Epithelial cell of prostate (primary cell): ENCODE data around the gene NUDT2.

Experiments
- DNase-seq: peaks from one replicate; pipeline ENCODE4 v3.0.0-alpha.2; 2011; ENCODE audit warnings: low read depth, low spot score
- H3K27ac ChIP-seq: fragments of 450-650 bp; 2 replicates; pipeline ENCODE4 v1.5.1; 2017; ENCODE audit warnings: mild to moderate bottlenecking

NUDT2 gene

DNA sequence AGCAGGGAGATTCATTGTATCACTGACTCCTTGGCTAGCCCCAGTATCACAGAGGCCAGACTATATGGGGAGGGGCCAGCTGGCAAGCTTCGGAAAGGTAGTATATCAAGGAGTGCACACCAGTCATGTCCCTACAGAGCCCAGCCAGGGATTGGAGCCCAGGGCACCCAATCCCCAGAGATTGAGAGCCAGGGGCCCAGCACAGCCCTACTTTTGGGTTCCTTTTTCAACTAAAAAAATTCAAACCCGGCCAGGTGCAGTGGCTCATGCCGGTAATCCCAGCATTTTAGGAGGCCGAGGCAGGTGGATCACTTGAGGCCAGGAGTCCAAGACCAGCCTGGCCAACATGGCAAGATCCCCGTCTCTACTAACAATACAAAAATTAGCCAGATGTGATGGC, 52.7 kb downstream of the NUDT2 start:
- DNase-seq = no peak

DNA sequence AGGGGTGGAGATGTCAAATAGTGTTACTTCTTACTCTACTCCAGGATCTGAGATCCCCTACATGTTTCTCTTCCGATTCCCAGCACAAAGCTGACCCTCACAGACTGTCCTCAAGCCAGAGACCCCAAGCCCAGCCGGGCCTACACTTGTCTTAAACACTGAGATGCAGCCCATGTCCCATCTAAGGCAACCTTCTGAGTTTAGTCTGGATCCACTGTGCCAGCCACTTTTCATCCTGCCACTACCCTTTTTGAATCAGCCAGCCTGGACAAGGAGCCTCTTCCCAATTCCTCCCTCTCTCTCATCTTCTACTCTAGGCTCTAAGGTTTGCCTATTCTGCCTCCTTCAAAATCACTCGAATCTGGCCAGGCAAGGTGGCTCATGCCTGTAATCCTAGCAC, 53.5 kb downstream of the NUDT2 start:
- DNase-seq = no peak
- H3K27ac ChIP-seq = no peak overlapping the region

More for the DNA sequence above, 52.7 kb downstream of the NUDT2 start:
- no peak overlapping the region for H3K27ac ChIP-seq

DNA sequence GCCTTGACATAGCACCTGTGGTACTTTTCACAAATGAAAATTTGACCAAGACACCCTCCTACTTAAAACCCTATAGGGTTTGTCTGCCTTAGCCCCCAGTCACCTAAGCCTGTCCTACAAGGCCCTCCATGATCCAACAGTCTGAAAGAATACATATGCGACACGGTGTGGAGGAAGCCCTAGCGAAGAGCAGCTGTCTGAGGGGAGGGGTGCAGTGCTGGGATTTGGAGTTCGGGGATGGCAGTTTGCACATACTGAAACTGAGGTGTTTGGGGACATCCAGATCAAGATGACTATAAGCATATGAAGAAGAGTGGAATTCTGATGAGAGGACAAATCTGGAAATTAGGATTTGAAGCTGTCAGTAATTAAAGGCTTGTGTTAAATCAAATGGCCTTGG, 54.5 kb downstream of the NUDT2 start:
- DNase-seq = no peak
- no peak overlapping the region for H3K27ac ChIP-seq

DNA sequence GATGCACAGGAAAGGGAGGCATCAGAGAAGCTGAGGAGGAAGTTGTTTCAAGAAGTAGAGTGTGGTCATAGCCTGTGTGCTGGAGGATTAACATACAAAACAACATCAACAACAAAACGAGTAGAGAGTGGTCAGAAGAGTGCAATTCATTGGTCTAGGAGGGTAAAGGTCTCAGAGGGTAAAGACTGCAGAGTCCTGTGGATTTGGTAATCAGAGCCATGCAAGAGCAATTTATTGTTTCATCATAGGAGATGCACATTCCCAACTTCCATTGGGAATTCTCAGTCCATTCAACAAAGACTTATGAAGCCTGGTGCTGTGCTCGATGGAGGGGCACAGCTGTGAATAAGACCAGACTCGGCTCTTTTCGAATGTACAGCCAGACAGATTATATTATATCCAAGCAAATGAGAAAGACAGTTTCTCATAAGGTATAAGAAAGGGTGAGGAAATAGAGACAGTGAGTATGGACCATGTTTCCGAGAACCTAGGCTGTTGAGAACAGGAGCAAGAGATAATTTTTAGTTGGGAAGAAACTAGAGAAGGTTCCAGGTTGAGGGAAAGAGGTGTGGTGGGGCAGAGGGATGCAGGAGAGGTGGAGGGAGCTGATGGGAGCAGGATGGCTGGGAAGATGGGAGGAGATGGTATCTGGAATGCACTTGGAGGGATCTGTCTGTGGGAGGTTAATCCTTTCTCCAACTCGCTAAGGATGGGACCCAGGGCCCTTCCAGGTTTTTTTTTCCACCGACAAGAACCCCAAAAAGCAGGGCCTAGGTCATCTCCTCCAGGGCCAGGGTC, 55.2 kb downstream of the NUDT2 start:
- no peak for DNase-seq
- H3K27ac ChIP-seq = no peak overlapping the region

DNA sequence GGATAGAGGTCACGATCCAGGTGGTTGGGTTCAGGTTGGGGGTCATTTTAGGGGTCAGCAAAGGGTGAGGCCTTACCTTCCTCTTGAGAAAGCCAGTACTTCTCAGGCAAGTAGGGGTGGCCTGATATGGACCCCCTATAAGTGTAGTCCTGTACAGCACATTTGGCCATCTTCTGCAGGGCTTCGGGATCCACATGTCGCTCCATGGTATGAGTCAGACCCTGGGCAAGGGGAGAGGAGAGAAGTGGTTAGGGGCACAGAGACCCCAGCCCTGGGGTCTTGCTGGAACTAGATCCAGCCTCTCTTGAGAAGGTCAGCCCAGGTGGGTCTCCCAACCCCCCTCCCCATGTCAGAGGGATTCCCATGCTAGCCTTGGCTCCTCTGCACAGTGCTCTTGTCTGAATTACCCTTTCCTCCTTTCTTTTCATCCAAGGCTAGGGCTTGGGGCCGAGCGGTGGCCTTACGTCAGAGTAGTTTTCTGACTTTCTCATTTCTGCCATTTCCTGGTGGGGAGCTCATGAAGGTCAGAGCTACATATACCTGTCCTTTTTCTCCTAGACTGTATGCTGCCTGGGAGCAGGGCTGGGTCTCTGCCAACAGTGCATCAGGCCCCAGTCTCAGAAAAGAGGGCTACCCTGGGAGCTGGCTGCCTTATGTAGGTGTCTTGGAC, 56.3 kb downstream of the NUDT2 start:
- DNase-seq = no peak
- H3K27ac ChIP-seq = no peak overlapping the region

- H3K27ac ChIP-seq = no peak overlapping the region
- no peak for DNase-seq
These were observed 57.3 kb downstream of the NUDT2 start for GRCh38 chr9:34386656-34387055.

DNA sequence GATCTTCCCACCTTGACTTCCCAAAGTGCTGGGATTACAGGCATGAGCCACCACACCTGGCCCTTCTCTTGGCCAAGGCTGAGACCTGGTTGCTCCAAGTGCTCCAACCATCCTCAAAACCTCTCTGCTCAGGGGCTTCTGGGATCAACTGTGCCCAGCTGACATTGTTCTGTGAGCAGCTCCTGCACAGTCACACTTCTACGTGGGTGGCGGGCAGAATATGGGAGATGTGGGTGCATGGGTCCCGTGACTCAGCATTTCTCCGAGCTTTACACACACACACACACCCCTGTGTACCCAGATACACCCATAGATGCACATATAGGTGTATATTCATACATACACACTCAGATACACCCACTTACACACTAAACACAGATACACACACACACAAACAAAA, 57.9 kb downstream of the NUDT2 start:
- H3K27ac ChIP-seq = no peak overlapping the region
- DNase-seq = no peak

DNA sequence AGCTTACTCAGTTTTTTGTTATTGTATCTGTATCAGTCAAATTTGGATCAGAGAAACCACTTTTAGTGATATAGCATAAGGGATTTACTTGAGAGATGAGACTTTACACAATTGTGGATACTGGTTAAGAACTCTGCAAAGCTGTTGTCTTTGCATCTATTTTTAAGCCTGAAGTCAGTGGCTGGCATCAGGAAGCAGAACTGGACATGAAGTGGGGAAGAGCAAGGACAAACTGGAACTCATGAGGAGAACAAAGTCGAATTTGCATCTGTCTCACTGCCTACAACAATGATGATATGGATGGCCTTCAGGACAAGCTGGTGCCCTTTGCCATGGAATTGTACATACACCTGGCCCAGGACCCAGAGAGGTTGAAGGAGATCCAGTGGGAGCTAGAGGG, 63.1 kb downstream of the NUDT2 start:
- no peak overlapping the region for H3K27ac ChIP-seq
- DNase-seq = no peak
